Nephron (organoid): Measurements from ENCODE around the gene CDC25A.

Experiments
- H3K27ac Mint-ChIP-seq, 3 experiments: 2 replicates each; pipeline ENCODE4 v1.8.0; 2020; ENCODE audit warnings: mixed read lengths in 3 of 3, mild to moderate bottlenecking in 2 of 3, moderate library complexity in 1 of 3
- H3K27me3 Mint-ChIP-seq: 2 replicates; pipeline ENCODE4 v1.8.0; 2021; ENCODE audit warnings: low read depth, mild to moderate bottlenecking, moderate library complexity, mixed read lengths
- H3K36me3 Mint-ChIP-seq: 2 replicates; pipeline ENCODE4 v1.8.0; 2020; ENCODE audit warnings: low read depth, mixed read lengths
- H3K4me1 Mint-ChIP-seq: 2 replicates; pipeline ENCODE4 v1.8.0; 2020; ENCODE audit warnings: mixed read lengths
- H3K4me3 Mint-ChIP-seq, 3 experiments: 2 replicates each; pipeline ENCODE4 v1.8.0; 2020; ENCODE audit warnings: mild to moderate bottlenecking in 3 of 3, mixed read lengths in 3 of 3, moderate library complexity in 2 of 3
- H3K9me3 Mint-ChIP-seq: 2 replicates; pipeline ENCODE4 v1.8.0; 2020; ENCODE audit warnings: mixed read lengths
- CTCF ChIP-seq, 3 experiments: fragments of 200-600 bp; sonication (generic); IDR thresholded peaks; one replicate each; pipeline ENCODE4 v1.5.0; 2021; ENCODE audit warnings: antibody characterized with exemption in 3 of 3; ENCODE audit not compliant: unreplicated experiment in 3 of 3

The CDC25A gene

DNA sequence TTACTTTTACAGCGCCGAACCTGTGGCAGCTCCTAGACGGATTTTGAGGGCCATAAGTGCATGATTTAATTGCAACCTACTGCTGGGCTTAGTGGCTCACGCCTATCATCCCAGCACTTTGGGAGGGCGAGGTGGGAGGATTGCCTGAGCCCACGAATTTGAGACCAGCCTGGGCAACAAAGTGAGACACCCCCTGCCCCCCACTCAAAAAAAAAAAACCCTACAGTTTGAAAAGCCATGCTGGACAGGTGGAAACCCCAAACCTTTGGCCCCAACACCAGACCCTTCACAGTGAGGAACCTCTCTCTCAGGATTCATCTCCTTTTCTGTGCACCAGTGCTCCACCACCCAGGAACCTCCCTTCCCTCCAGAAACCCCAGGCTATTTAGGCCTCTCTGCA is 1.1 kb upstream of the CDC25A start:
- Mint-ChIP-seq H3K27ac (peak overlapping the region; percentile 75 to 91 (median 84)), H3K9me3 (no peaks in the 10 kb centered on the region), H3K36me3 (peaks cover 8% of the 10 kb centered on the region), H3K27me3 (peaks cover 4% of the 10 kb centered on the region), H3K4me3 (no peak overlapping the region), H3K4me1 (peaks cover 10% of the 10 kb centered on the region)
- no peak for TF ChIP-seq CTCF (IDR thresholded peaks at IDR 0.05; ENCODE audit: unreplicated experiment in 3 of 3)

DNA sequence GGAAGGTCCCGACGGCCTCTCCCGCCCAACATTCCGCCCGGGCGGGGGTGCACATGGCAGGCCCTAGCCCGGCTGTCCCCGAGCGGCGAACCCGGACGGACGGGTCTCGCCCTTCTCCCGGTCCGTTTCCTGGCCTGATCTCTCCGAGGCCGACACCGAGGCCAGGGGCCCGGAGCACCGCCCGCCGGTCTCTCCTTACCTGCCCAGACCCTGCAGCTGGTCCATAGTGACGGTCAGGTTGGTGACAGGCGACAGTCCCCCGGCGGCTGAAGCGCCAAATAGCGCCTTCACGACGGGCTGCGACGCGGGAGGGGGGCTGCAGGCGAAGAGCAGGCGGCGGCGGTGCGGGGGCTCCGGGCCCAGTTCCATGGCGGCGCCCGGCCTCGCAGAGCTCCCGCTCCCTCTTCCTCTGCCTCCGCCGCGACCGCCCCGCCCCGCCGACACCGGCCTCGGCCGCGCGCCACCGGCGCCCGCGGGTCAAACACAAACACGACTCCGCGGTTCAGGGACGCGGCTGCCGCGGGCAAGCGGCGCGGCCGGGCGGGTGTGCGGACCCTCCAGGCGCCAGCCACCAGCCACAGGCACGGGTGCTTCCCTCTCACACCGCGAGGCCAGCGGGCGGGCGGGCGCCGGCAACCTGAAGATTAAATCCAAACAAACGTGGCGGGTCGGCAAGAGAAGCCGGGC is 495 bp downstream of the CDC25A start:
- Mint-ChIP-seq H3K27me3 (no peaks in the 10 kb centered on the region), H3K4me1 (peaks cover 10% of the 10 kb centered on the region), H3K9me3 (no peaks in the 10 kb centered on the region), H3K36me3 (peaks cover 20% of the 10 kb centered on the region), H3K4me3 (peak overlapping the region; percentile 91 to 97 (median 96)), H3K27ac (peak overlapping the region; percentile 75 to 91 (median 84))
- no peak for TF ChIP-seq CTCF (IDR thresholded peaks at IDR 0.05; ENCODE audit: unreplicated experiment in 3 of 3)

- H3K4me3 Mint-ChIP-seq = peak overlapping the region; percentile 91 to 96 (median 91)
- H3K4me1 Mint-ChIP-seq = peaks cover 10% of the 10 kb centered on the region
- H3K27ac Mint-ChIP-seq = peak overlapping the region; percentile 56 to 87 (median 75)
- no peaks in the 10 kb centered on the region for H3K9me3 Mint-ChIP-seq
- no peak for TF ChIP-seq CTCF (IDR thresholded peaks at IDR 0.05; ENCODE audit: unreplicated experiment in 3 of 3)
- no peaks in the 10 kb centered on the region for H3K27me3 Mint-ChIP-seq
- H3K36me3 Mint-ChIP-seq = peaks cover 24% of the 10 kb centered on the region
Observed at GRCh38 chr3:48187301-48187578, 977 bp downstream of the CDC25A start.

GRCh38 chr3:48186631-48187300 is 1.5 kb downstream of the CDC25A start:
- H3K9me3 Mint-ChIP-seq = no peaks in the 10 kb centered on the region
- H3K4me3 Mint-ChIP-seq = peak overlapping the region; percentile 91 to 96 (median 91)
- H3K27ac Mint-ChIP-seq = peak overlapping the region; percentile 56 to 87 (median 75)
- TF ChIP-seq CTCF (IDR thresholded peaks at IDR 0.05; ENCODE audit: unreplicated experiment in 3 of 3) = no peak
- H3K36me3 Mint-ChIP-seq = peaks cover 29% of the 10 kb centered on the region
- H3K27me3 Mint-ChIP-seq = no peaks in the 10 kb centered on the region
- peaks cover 10% of the 10 kb centered on the region for H3K4me1 Mint-ChIP-seq

DNA sequence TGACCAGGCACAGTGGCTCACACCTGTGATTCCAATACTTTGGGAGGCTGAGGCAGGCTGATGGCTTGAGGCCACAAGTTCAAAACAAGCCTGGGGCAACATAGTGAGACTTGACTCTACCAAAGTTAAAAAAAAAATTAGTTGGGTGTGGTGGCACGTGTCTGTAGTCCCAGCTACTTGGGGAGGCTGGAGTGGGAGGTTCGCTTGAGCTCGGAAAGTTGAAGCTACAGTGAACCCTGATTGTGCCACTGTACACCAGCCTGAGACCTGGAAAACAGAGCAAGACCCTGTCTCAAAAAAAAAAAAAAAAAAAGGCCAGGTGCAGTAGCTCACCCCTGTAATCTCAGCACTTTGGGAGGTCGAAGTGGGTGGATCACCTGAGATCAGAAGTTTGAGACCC is 3.1 kb downstream of the CDC25A start:
- H3K27me3 Mint-ChIP-seq = no peaks in the 10 kb centered on the region
- peaks cover 42% of the 10 kb centered on the region for H3K36me3 Mint-ChIP-seq
- no peak overlapping the region for H3K27ac Mint-ChIP-seq
- H3K9me3 Mint-ChIP-seq = no peaks in the 10 kb centered on the region
- peaks cover 10% of the 10 kb centered on the region for H3K4me1 Mint-ChIP-seq
- peak overlapping the region in 2 of 3 experiments; percentile 31 to 53 for H3K4me3 Mint-ChIP-seq
- TF ChIP-seq CTCF (IDR thresholded peaks at IDR 0.05; ENCODE audit: unreplicated experiment in 3 of 3) = no peak

DNA sequence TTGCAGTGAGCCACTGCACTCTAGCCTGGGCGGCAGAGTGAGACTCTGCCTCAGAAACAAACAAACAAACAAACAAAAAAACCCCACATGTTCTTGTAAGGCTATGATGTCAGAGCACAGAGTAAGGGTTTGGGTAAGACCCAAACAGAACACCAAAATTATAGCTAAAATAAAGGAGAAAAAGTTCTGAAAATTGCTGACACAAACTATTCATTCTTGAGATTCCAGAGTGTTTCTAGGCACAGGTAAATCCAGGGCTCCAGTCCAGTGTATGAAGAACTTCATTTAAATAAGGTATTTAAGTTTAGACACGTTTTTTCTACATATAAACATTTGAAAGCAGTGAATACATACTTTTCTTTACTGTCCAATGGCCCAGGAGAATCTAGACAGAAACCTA is 3.9 kb downstream of the CDC25A start:
- no peak for TF ChIP-seq CTCF (IDR thresholded peaks at IDR 0.05; ENCODE audit: unreplicated experiment in 3 of 3)
- Mint-ChIP-seq H3K4me1 (peaks cover 10% of the 10 kb centered on the region), H3K27ac (no peak overlapping the region), H3K36me3 (peaks cover 44% of the 10 kb centered on the region), H3K4me3 (no peak overlapping the region), H3K27me3 (no peaks in the 10 kb centered on the region), H3K9me3 (no peaks in the 10 kb centered on the region)
